ENCODE results near the gene CDCA3. TPM values are rescaled to one million over a fixed set of nuclear protein-coding genes. Genes with fewer than 3 reads are reported as not detected.

Gene CDCA3
- total and polyA plus RNA-seq, 2 donors (not counting 1 experiment from before 2014, with no cell fraction given) = 1.6 to 2.3 TPM

DNA sequence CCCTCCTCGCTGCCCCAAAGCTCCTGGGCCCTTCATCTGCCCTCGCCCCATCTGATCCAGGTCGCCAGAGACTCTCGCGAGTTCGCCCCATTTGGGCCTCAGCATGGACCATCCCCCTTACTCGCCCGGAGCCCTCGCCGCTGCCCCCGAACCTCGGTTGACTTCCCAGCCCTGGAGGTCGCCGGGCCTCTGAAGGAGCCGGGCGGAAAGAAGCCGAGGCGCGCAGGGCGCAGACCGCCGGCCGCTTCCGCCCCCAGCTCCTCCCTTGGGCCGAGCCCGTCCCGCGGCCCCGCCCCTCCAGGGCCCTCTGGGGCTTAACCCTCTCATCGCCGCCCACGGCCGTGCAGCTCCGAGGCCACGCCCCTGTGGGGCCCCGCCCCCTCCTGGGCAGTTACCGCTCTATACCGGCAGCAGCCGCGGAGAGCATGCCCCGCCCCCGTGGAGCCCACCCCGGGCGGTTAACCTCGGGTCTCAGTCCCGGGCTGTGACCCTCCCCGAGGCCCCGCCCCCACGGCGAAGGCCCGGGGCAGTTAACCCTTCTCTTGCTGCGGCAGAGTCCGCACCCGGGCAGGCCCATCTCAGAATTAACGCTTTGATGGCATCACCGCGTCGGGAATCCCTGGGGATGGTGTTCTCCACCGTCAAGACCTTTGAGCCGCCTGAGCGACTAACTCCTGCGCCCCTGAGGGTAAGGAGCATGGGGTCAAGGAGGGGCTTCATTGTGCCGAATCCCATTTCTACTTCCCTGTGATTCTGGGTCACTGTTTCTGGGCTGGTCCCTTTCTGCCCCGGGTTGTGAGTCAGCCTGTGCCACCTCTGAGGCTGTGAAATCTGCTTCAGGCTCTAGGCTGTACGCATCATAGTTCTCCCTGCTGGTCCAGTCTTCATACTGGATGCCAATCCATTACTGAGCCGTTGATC, 22.3 kb upstream of the CDCA3 start, which contains the start of gene SPSB2:
Gene SPSB2, minus strand, starts transcription at position 210 of the 921 bp plus-strand sequence. CDS start 402 bp downstream, outside the sequence.
- H3K27ac Mint-ChIP-seq = peak within 1 kb of the TSS; percentile 93
- H3K4me1 ChIP-seq (ENCODE audit: control insufficient read depth in 2 of 2, insufficient read depth in 2 of 2, low read length in 2 of 2) = peaks cover 29 to 40% of the 10 kb centered on the region in 2 donors
- peak; percentile 89 for ATAC-seq (ENCODE audit: low read depth)
- no peak for TF ChIP-seq EZH2 (IDR thresholded peaks at IDR 0.05; ENCODE audit: borderline replicate concordance, insufficient read depth, low read depth, low read length, poor library complexity, severe bottlenecking)
- TF ChIP-seq, protein P1, sequence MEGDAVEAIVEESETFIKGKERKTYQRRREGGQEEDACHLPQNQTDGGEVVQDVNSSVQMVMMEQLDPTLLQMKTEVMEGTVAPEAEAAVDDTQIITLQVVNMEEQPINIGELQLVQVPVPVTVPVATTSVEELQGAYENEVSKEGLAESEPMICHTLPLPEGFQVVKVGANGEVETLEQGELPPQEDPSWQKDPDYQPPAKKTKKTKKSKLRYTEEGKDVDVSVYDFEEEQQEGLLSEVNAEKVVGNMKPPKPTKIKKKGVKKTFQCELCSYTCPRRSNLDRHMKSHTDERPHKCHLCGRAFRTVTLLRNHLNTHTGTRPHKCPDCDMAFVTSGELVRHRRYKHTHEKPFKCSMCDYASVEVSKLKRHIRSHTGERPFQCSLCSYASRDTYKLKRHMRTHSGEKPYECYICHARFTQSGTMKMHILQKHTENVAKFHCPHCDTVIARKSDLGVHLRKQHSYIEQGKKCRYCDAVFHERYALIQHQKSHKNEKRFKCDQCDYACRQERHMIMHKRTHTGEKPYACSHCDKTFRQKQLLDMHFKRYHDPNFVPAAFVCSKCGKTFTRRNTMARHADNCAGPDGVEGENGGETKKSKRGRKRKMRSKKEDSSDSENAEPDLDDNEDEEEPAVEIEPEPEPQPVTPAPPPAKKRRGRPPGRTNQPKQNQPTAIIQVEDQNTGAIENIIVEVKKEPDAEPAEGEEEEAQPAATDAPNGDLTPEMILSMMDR (IDR thresholded peaks at IDR 0.05) = no peak
- peaks cover 40% of the 10 kb centered on the region for H3K4me1 Mint-ChIP-seq
- intact Hi-C loops (cut with micrococcal nuclease) = loop anchor here (1.0 to 2.0 kb wide), 10 partner anchors 18 to 316 kb away; partner anchors contain the start of genes C1R, CLSTN3, COPS7A and EMG1
- H3K27me3 Mint-ChIP-seq = no peaks in the 10 kb centered on the region
- peaks cover 17% of the 10 kb centered on the region for H3K79me2 ChIP-seq (ENCODE audit: control insufficient read depth, insufficient read depth, low read length)
- H2AFZ ChIP-seq (ENCODE audit: insufficient read depth, low read depth, low read length, poor library complexity, severe bottlenecking) = peak within 1 kb of the TSS; percentile 97
- POLR2A ChIA-PET = interaction anchor here (0.5 to 2.7 kb wide), 21 partner anchors 16 to 235 kb away, joined by 3 to 30 read pairs (median 6); partner anchors contain the start of genes C12orf57, CDCA3, COPS7A and LRRC23
- H3K4me3 ChIP-seq (ENCODE audit: control extremely low read depth in 1 of 5, extremely low read depth in 1 of 5, insufficient read depth in 1 of 5, low read depth in 2 of 5, low read length in 4 of 5) = peak within 1 kb of the TSS; percentile 69 to 92 (median 88)
- H3K9me3 ChIP-seq (ENCODE audit: control extremely low read depth in 1 of 3, control insufficient read depth in 2 of 3, insufficient read depth in 1 of 3, low read length in 2 of 3) = no peaks in the 10 kb centered on the region
- CTCF ChIA-PET = interaction anchor here (0.6 to 11.8 kb wide), 42 partner anchors 8 to 271 kb away, joined by 3 to 136 read pairs (median 7); partner anchors contain the start of genes C12orf57, C1RL, CDCA3 and COPS7A
- peak within 1 kb of the TSS; percentile 91 for H3K9ac ChIP-seq (ENCODE audit: low read length)
- peak; percentile 98 for DNase-seq
- no peaks in the 10 kb centered on the region for H3K9me3 Mint-ChIP-seq (ENCODE audit: insufficient read depth)
- peak within 1 kb of the TSS; percentile 97 for H3K4me2 ChIP-seq (replicated peaks; ENCODE audit: low read depth, low read length, poor library complexity, severe bottlenecking)
- WGBS (ENCODE audit: insufficient coverage) = 1% methylated on average over 65 of the region's 66 CpGs
- H3K27ac ChIP-seq (ENCODE audit: low read length in 2 of 2) = peak within 1 kb of the TSS; percentile 45 to 61
- peaks cover 0 to 21% of the 10 kb centered on the region in 2 experiments for H3K36me3 ChIP-seq (replicated peaks in 1 of 2; ENCODE audit: control extremely low read depth in 1 of 2, control insufficient read depth in 1 of 2, extremely low read depth in 1 of 2, insufficient read depth in 2 of 2, low read length in 1 of 2)
- H3K27me3 ChIP-seq (replicated peaks in 1 of 4; ENCODE audit: control extremely low read depth in 1 of 4, control insufficient read depth in 3 of 4, insufficient read depth in 4 of 4, low read length in 3 of 4) = no peaks in the 10 kb centered on the region
- H4K20me1 ChIP-seq (ENCODE audit: control insufficient read depth, insufficient read depth, low read length, poor library complexity, severe bottlenecking) = peaks cover 40% of the 10 kb centered on the region
- peak within 1 kb of the TSS; percentile 90 for H3K4me3 Mint-ChIP-seq

Measured in B cell (primary cell).